ENCODE measurements around the gene PARP1.

PARP1 gene

DNA sequence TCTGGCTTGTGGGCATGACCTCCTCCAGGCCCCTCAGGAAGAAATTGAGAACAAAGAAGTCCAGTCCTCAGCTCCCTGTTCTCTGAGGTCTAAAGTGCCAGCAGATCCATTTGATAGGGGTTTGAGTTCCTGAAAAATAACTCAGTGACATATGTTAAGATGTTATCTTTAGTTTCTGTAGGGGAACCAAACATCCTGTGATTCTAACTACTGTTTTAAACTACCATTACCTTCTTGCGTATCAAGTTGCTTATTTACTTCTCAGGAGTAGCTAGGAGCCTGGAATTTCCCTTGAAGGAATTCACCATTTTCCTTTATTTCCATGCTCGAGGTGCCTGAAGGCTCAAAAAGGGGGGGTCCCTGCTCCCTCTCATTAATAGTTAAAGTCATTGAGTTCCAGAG lies 80.1 kb downstream of the PARP1 start:
- TF ChIP-seq YY1 (IDR thresholded peaks at IDR 0.05; ENCODE audit: insufficient read depth, insufficient read length) (no peak), ZNF274 (IDR thresholded peaks at IDR 0.05; ENCODE audit: low read depth, low read length) (no peak), SUZ12 (IDR thresholded peaks at IDR 0.05; ENCODE audit: extremely low read depth, insufficient read depth, insufficient read length) (no peak)
- no peak for DNase-seq (ENCODE audit: low read depth, low spot score)
- Histone ChIP-seq H3K36me3 (ENCODE audit: insufficient read depth, insufficient read length, low read length) (no peaks in the 10 kb centered on the region), H3K9me3 (ENCODE audit: insufficient read depth, low read length) (no peaks in the 10 kb centered on the region), H3K4me3 (ENCODE audit: insufficient read length, low read depth) (no peak overlapping the region), H3K9ac (ENCODE audit: insufficient read length, low read depth) (no peak overlapping the region), H3K27me3 (ENCODE audit: insufficient read depth, insufficient read length) (no peaks in the 10 kb centered on the region), H3K4me1 (ENCODE audit: insufficient read depth, insufficient read length) (no peaks in the 10 kb centered on the region)

DNA sequence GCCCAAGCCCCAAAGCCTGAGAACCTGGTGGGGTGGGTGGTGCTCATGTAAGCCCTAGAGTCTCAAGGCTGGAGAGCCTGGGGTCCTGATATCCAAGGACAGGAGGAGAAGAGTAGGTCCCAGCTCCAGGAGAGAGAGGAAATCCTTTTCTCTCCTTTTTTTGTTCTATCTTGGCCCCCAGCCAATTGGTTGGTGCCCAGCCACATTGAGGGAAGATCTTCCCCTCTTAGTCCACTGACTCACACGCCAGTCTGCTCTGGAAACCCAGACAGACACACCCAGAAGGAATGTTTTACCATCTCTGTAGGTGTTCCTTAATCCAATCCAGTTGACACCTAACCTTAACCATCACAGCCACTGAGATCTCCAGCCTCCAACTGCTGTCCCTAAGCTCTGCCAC lies 82.7 kb downstream of the PARP1 start:
- no peaks in the 10 kb centered on the region for H3K4me1 ChIP-seq (ENCODE audit: insufficient read depth, insufficient read length)
- no peak overlapping the region for H3K4me3 ChIP-seq (ENCODE audit: insufficient read length, low read depth)
- H3K9me3 ChIP-seq (ENCODE audit: insufficient read depth, low read length) = peaks cover 10% of the 10 kb centered on the region; the same call in 1 of the 2 replicates
- H3K36me3 ChIP-seq (ENCODE audit: insufficient read depth, insufficient read length, low read length) = no peaks in the 10 kb centered on the region
- no peak overlapping the region for H3K9ac ChIP-seq (ENCODE audit: insufficient read length, low read depth)
- H3K27me3 ChIP-seq (ENCODE audit: insufficient read depth, insufficient read length) = no peaks in the 10 kb centered on the region
- DNase-seq (ENCODE audit: low read depth, low spot score) = no peak
- TF ChIP-seq ZNF274 (IDR thresholded peaks at IDR 0.05; ENCODE audit: low read depth, low read length) (no peak), YY1 (IDR thresholded peaks at IDR 0.05; ENCODE audit: insufficient read depth, insufficient read length) (no peak), SUZ12 (IDR thresholded peaks at IDR 0.05; ENCODE audit: extremely low read depth, insufficient read depth, insufficient read length) (no peak)

DNA sequence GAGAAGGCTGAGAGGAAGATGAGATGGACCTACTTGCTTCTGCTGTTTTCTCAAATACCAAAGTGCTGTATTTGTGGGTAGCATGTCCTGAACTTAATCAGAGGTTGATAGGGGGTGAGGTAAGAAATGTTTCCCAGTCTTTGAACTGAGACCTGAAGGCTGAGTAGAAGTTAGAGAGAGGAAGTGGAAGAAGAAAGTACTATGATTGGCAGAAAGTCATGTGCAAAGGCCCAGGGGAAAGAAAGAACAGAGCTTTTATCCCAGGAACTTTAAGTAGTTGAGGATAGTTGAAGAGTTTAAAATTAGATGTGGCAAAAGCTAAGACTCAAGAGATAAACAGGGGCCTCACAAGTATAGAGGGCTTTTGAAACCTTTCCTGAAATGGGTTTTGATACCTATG lies 83.4 kb downstream of the PARP1 start:
- TF ChIP-seq YY1 (IDR thresholded peaks at IDR 0.05; ENCODE audit: insufficient read depth, insufficient read length) (no peak), ZNF274 (IDR thresholded peaks at IDR 0.05; ENCODE audit: low read depth, low read length) (no peak), SUZ12 (IDR thresholded peaks at IDR 0.05; ENCODE audit: extremely low read depth, insufficient read depth, insufficient read length) (no peak)
- H3K27me3 ChIP-seq (ENCODE audit: insufficient read depth, insufficient read length) = no peaks in the 10 kb centered on the region
- no peaks in the 10 kb centered on the region for H3K36me3 ChIP-seq (ENCODE audit: insufficient read depth, insufficient read length, low read length)

DNA sequence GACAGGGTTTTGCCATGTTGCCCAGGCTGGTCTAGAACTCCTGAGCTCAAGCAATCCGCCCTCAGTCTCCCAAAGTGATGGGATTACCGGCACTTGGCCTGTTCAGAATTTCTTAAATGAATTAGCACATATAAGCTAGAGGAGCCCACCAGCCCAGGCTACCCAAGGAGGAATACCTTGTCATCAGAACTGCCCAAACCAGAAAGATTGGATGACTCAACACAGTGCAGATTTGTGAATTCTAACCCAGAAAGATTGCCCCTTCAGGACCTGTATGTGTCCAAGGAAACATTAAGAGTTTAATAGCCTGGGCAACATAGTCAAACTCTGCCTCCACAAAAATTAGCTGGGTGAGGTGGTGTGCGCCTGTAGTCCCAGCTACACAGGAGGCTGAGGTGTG lies 84.9 kb downstream of the PARP1 start:
- Histone ChIP-seq H3K36me3 (ENCODE audit: insufficient read depth, insufficient read length, low read length) (no peaks in the 10 kb centered on the region), H3K9ac (ENCODE audit: insufficient read length, low read depth) (no peak overlapping the region), H3K4me1 (ENCODE audit: insufficient read depth, insufficient read length) (no peaks in the 10 kb centered on the region), H3K9me3 (ENCODE audit: insufficient read depth, low read length) (peaks cover 10% of the 10 kb centered on the region; the same call in 1 of the 2 replicates), H3K27me3 (ENCODE audit: insufficient read depth, insufficient read length) (no peaks in the 10 kb centered on the region), H3K4me3 (ENCODE audit: insufficient read length, low read depth) (no peak overlapping the region)
- TF ChIP-seq YY1 (IDR thresholded peaks at IDR 0.05; ENCODE audit: insufficient read depth, insufficient read length) (no peak), SUZ12 (IDR thresholded peaks at IDR 0.05; ENCODE audit: extremely low read depth, insufficient read depth, insufficient read length) (no peak)
- DNase-seq (ENCODE audit: low read depth, low spot score) = no peak

More for the DNA sequence above, 83.4 kb downstream of the PARP1 start:
- Histone ChIP-seq H3K4me3 (ENCODE audit: insufficient read length, low read depth) (no peak overlapping the region), H3K9ac (ENCODE audit: insufficient read length, low read depth) (no peak overlapping the region), H3K9me3 (ENCODE audit: insufficient read depth, low read length) (peaks cover 10% of the 10 kb centered on the region; the same call in 1 of the 2 replicates), H3K4me1 (ENCODE audit: insufficient read depth, insufficient read length) (no peaks in the 10 kb centered on the region)
- no peak for DNase-seq (ENCODE audit: low read depth, low spot score)

DNA sequence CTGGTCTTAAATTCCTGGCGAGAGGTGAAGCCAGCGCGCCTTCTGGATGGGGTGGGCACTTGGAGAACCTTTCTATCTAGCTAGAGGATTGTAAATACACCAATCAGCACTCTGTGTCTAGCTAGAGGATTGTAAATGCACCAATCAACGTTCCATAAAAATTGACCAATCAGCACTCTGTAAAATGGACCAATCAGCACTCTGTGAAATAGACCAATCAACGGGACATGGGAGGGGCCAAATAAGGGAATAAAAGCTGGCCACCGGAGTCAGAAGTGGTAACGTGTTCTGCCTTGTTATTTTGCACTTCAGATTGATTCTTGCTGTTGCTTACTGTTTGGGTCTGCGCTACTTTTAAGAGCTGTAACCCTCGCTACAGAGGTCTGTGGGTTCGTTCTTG lies 87.0 kb downstream of the PARP1 start:
- no peaks in the 10 kb centered on the region for H3K4me1 ChIP-seq (ENCODE audit: insufficient read depth, insufficient read length)
- H3K9ac ChIP-seq (ENCODE audit: insufficient read length, low read depth) = no peak overlapping the region
- H3K27me3 ChIP-seq (ENCODE audit: insufficient read depth, insufficient read length) = no peaks in the 10 kb centered on the region
- H3K36me3 ChIP-seq (ENCODE audit: insufficient read depth, insufficient read length, low read length) = no peaks in the 10 kb centered on the region
- H3K4me3 ChIP-seq (ENCODE audit: insufficient read length, low read depth) = no peak overlapping the region
- DNase-seq (ENCODE audit: low read depth, low spot score) = no peak
- peaks cover 10% of the 10 kb centered on the region; the same call in 1 of the 2 replicates for H3K9me3 ChIP-seq (ENCODE audit: insufficient read depth, low read length)
- TF ChIP-seq YY1 (IDR thresholded peaks at IDR 0.05; ENCODE audit: insufficient read depth, insufficient read length) (no peak), SUZ12 (IDR thresholded peaks at IDR 0.05; ENCODE audit: extremely low read depth, insufficient read depth, insufficient read length) (no peak), ZNF274 (IDR thresholded peaks at IDR 0.05; ENCODE audit: low read depth, low read length) (no peak)

DNA sequence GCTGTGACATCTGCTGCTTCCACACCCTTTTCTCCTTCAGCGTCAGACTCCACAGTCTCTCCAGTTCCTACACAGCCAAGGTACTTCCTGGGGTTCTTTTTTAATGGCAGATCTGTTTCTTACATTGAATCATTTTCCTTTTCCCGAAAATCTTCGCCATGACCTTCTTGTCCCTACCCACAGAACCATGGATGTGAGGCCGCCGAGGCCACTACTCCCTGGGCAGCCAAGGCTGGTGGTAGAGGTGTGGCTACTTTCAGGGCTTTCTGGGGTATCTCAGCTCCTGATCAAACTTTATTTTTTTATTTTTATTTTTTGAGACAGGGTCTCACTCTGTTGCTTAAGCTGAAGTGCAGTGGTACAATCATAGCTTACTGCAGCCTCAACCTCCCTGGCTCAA lies 89.4 kb downstream of the PARP1 start:
- H3K9me3 ChIP-seq (ENCODE audit: insufficient read depth, low read length) = peaks cover 10% of the 10 kb centered on the region; the same call in 1 of the 2 replicates
- H3K27me3 ChIP-seq (ENCODE audit: insufficient read depth, insufficient read length) = no peaks in the 10 kb centered on the region
- no peak overlapping the region for H3K9ac ChIP-seq (ENCODE audit: insufficient read length, low read depth)
- H3K4me1 ChIP-seq (ENCODE audit: insufficient read depth, insufficient read length) = no peaks in the 10 kb centered on the region
- no peak for DNase-seq (ENCODE audit: low read depth, low spot score)
- H3K36me3 ChIP-seq (ENCODE audit: insufficient read depth, insufficient read length, low read length) = no peaks in the 10 kb centered on the region
- H3K4me3 ChIP-seq (ENCODE audit: insufficient read length, low read depth) = no peak overlapping the region
- TF ChIP-seq ZNF274 (IDR thresholded peaks at IDR 0.05; ENCODE audit: low read depth, low read length) = no peak
- TF ChIP-seq YY1 (IDR thresholded peaks at IDR 0.05; ENCODE audit: insufficient read depth, insufficient read length) = no peak
- no peak for TF ChIP-seq SUZ12 (IDR thresholded peaks at IDR 0.05; ENCODE audit: extremely low read depth, insufficient read depth, insufficient read length)

DNA sequence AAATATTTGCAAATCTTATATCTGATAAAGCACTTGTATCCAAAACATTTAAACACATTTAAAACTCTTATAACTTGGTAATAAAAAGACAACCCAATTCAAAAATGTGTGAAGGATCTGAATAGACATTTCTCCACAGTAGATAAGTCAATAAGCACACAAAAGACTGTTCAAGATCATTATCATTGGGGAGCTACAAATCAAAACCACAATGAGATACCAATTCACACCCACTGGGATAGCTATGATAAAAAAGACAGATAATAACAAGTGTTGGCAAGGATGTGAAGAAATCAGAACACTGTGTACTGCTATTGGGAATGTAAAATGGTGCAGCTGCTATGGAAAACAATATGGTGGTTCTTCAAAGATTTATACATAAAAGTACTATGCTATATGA lies 93.8 kb downstream of the PARP1 start:
- no peak for TF ChIP-seq ZNF274 (IDR thresholded peaks at IDR 0.05; ENCODE audit: low read depth, low read length)
- TF ChIP-seq YY1 (IDR thresholded peaks at IDR 0.05; ENCODE audit: insufficient read depth, insufficient read length) = no peak
- TF ChIP-seq SUZ12 (IDR thresholded peaks at IDR 0.05; ENCODE audit: extremely low read depth, insufficient read depth, insufficient read length) = no peak
- peaks cover 14% of the 10 kb centered on the region for H3K27me3 ChIP-seq (ENCODE audit: insufficient read depth, insufficient read length)
- DNase-seq (ENCODE audit: low read depth, low spot score) = no peak
- no peak overlapping the region for H3K9ac ChIP-seq (ENCODE audit: insufficient read length, low read depth)
- no peaks in the 10 kb centered on the region for H3K36me3 ChIP-seq (ENCODE audit: insufficient read depth, insufficient read length, low read length)
- no peak overlapping the region for H3K4me3 ChIP-seq (ENCODE audit: insufficient read length, low read depth)
- peaks cover 6% of the 10 kb centered on the region for H3K4me1 ChIP-seq (ENCODE audit: insufficient read depth, insufficient read length)
- H3K9me3 ChIP-seq (ENCODE audit: insufficient read depth, low read length) = no peaks in the 10 kb centered on the region

Measured in NT2/D1 (cell line).